ENCODE results near the gene FAM227A. TPM values are rescaled to one million over a fixed set of nuclear protein-coding genes. Genes with fewer than 3 reads are reported as not detected.

FAM227A gene
- total and polyA plus RNA-seq, 2 of the 13 experiments (the other 11 are each of a cell fraction or from before 2014, with no cell fraction given), result 1.0 to 1.5 TPM

DNA sequence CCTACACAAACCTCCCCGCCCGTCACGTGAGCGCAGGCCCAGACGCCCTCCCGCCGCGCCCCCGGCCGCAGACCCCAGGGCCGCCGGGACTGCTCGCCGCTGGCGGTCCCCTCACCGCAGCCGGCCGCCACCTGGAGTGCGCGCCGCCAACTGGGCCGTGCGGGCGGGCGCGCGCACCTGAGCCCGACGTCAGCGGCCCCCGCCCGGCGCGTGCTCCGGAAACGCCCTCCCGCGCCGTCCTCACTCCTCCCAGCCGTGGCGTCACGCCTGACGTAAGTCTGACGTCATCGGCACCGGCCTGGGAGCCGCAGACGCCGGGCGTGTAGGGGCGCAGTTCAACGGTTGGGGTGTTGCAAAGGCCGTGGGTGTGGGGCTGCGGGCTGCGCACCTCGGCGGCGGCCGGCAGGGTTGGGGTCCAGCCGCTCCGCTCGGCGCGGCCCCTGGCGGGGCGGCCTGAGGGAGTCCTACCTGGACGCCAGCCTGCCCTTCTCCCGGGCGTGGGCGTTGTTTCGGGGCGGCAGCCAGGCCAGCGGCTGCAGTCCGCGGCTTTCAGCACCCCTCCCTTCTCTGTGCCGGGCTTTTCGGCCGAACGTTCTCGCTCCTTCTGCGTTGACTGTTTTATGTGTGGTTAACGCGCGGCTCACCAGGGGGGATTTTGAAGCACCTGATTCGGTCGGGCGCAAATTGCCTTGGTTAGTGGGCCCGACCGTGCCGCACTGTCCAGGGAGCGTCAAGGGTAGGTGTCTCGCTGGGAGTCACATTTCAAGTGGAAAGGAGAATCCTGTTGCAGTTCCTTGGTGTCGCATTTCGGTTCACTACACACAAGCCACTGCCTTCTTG is 44.8 kb upstream of the FAM227A start, which contains the start of gene JOSD1 (continued):
- TF ChIP-seq, protein P1, sequence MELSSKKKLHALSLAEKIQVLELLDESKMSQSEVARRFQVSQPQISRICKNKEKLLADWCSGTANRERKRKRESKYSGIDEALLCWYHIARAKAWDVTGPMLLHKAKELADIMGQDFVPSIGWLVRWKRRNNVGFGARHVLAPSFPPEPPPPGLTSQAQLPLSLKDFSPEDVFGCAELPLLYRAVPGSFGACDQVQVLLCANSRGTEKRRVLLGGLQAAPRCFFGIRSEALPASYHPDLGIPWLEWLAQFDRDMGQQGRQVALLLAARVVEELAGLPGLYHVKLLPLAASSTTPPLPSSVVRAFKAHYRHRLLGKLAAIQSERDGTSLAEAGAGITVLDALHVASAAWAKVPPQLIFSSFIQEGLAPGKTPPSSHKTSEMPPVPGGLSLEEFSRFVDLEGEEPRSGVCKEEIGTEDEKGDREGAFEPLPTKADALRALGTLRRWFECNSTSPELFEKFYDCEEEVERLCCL (CRISPR knock-in tag; IDR thresholded peaks at IDR 0.05; ENCODE audit: borderline replicate concordance), result no peak; the same call in 1 of the 2 replicates
- TF ChIP-seq MZF1 (CRISPR knock-in tag; IDR thresholded peaks at IDR 0.05; ENCODE audit: borderline replicate concordance) (no peak), TBX2 (CRISPR knock-in tag; IDR thresholded peaks at IDR 0.05; ENCODE audit: borderline replicate concordance) (peak; percentile 75), MTF2 (CRISPR knock-in tag; IDR thresholded peaks at IDR 0.05; ENCODE audit: borderline replicate concordance) (no peak)
- TF ChIP-seq, protein P2, sequence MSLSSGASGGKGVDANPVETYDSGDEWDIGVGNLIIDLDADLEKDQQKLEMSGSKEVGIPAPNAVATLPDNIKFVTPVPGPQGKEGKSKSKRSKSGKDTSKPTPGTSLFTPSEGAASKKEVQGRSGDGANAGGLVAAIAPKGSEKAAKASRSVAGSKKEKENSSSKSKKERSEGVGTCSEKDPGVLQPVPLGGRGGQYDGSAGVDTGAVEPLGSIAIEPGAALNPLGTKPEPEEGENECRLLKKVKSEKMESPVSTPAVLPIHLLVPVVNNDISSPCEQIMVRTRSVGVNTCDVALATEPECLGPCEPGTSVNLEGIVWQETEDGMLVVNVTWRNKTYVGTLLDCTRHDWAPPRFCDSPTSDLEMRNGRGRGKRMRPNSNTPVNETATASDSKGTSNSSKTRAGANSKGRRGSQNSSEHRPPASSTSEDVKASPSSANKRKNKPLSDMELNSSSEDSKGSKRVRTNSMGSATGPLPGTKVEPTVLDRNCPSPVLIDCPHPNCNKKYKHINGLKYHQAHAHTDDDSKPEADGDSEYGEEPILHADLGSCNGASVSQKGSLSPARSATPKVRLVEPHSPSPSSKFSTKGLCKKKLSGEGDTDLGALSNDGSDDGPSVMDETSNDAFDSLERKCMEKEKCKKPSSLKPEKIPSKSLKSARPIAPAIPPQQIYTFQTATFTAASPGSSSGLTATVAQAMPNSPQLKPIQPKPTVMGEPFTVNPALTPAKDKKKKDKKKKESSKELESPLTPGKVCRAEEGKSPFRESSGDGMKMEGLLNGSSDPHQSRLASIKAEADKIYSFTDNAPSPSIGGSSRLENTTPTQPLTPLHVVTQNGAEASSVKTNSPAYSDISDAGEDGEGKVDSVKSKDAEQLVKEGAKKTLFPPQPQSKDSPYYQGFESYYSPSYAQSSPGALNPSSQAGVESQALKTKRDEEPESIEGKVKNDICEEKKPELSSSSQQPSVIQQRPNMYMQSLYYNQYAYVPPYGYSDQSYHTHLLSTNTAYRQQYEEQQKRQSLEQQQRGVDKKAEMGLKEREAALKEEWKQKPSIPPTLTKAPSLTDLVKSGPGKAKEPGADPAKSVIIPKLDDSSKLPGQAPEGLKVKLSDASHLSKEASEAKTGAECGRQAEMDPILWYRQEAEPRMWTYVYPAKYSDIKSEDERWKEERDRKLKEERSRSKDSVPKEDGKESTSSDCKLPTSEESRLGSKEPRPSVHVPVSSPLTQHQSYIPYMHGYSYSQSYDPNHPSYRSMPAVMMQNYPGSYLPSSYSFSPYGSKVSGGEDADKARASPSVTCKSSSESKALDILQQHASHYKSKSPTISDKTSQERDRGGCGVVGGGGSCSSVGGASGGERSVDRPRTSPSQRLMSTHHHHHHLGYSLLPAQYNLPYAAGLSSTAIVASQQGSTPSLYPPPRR (CRISPR knock-in tag; IDR thresholded peaks at IDR 0.05; ENCODE audit: borderline replicate concordance), result no peak
- TF ChIP-seq, protein P3, sequence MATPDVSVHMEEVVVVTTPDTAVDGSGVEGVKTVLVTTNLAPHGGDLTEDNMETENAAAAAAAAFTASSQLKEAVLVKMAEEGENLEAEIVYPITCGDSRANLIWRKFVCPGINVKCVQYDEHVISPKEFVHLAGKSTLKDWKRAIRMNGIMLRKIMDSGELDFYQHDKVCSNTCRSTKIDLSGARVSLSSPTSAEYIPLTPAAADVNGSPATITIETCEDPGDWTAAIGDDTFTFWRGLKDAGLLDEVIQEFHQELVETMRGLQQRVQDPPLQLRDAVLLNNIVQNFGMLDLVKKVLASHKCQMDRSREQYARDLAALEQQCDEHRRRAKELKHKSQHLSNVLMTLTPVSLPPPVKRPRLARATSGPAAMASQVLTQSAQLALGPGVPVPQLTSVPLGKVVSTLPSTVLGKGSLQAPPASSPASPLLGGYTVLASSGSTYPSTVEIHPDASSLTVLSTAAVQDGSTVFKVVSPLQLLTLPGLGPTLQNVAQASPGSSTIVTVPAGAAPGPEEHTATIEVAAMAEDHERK (CRISPR knock-in tag; IDR thresholded peaks at IDR 0.05; ENCODE audit: low read depth), result 0 out of 2 replicates have a peak, but pooled peaks have one; percentile 27
- TF ChIP-seq, protein P4, sequence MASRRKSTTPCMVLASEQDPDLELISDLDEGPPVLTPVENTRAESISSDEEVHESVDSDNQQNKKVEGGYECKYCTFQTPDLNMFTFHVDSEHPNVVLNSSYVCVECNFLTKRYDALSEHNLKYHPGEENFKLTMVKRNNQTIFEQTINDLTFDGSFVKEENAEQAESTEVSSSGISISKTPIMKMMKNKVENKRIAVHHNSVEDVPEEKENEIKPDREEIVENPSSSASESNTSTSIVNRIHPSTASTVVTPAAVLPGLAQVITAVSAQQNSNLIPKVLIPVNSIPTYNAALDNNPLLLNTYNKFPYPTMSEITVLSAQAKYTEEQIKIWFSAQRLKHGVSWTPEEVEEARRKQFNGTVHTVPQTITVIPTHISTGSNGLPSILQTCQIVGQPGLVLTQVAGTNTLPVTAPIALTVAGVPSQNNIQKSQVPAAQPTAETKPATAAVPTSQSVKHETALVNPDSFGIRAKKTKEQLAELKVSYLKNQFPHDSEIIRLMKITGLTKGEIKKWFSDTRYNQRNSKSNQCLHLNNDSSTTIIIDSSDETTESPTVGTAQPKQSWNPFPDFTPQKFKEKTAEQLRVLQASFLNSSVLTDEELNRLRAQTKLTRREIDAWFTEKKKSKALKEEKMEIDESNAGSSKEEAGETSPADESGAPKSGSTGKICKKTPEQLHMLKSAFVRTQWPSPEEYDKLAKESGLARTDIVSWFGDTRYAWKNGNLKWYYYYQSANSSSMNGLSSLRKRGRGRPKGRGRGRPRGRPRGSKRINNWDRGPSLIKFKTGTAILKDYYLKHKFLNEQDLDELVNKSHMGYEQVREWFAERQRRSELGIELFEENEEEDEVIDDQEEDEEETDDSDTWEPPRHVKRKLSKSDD (CRISPR knock-in tag; IDR thresholded peaks at IDR 0.05; ENCODE audit: low read depth), result peak; percentile 100
- TF ChIP-seq, protein P5, sequence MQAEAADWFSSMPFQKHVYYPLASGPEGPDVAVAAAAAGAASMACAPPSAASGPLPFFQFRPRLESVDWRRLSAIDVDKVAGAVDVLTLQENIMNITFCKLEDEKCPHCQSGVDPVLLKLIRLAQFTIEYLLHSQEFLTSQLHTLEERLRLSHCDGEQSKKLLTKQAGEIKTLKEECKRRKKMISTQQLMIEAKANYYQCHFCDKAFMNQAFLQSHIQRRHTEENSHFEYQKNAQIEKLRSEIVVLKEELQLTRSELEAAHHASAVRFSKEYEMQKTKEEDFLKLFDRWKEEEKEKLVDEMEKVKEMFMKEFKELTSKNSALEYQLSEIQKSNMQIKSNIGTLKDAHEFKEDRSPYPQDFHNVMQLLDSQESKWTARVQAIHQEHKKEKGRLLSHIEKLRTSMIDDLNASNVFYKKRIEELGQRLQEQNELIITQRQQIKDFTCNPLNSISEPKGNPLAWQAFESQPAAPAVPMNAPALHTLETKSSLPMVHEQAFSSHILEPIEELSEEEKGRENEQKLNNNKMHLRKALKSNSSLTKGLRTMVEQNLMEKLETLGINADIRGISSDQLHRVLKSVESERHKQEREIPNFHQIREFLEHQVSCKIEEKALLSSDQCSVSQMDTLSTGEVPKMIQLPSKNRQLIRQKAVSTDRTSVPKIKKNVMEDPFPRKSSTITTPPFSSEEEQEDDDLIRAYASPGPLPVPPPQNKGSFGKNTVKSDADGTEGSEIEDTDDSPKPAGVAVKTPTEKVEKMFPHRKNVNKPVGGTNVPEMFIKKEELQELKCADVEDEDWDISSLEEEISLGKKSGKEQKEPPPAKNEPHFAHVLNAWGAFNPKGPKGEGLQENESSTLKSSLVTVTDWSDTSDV (CRISPR knock-in tag; IDR thresholded peaks at IDR 0.05), result no peak; the same call in 1 of the 2 replicates

Measured in HepG2 (cell line).